ENCODE results near the gene CNNM2.

The CNNM2 gene

DNA sequence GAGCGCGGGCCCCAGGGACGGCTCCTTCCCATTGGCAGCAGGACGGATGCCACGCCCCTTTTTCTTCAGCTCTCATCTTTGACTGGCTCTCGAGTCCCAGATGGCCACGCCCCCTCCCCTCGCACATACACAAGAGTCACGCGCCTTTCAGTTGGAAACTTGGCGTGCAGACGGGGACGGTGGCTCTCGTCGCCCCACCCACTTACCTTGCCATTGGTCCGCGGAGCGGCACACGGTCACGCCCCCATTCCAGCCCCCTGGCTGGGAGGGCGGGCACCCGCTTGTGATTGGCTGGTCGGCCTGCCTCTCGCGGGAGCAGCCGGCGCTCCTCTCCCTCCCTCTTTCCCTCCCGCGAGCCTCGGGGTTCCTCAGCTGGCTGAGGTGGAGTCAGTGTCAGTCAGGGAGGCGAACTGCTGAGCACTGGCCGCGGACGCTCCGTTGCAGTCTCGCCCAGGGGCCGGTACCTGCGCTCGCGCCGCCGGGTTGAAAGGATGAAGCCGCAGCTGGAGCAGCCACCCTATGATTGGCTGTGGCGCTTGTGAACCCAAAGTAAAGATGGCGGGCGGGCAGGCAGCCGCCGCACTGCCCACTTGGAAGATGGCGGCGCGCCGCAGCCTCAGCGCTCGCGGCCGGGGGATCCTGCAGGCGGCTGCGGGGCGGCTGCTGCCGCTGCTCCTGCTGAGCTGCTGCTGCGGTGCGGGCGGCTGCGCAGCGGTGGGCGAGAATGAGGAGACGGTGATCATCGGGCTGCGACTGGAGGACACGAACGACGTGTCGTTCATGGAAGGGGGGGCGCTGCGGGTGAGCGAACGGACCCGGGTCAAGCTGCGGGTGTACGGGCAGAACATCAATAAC is at the start of gene CNNM2:
CNNM2 (plus strand) TSS at position 333 of the 855 bp plus-strand sequence; CDS start at position 520, 187 bp downstream.
- DNase-seq (ENCODE audit: low read depth in 3 of 3), result peak; percentile 99 to 100 (median 100)

DNA sequence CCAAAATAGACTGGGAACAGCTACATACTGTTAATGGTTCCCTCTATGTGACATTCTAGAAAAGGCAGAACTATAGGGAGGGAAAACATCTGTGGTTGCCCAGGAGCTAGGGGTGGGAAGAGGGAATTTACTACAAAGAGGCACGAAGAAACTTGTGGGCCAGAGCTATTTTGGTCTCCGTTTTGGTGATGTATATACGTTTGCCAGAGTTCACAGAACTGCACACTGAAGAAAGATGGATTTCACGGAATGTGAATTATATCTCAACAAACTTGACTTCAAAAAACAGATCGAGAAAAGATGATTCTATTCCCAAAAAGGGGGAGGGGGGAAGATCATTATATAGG is 49.2 kb upstream of the CNNM2 start:
- no peak for DNase-seq (ENCODE audit: low read depth in 3 of 3)

DNA sequence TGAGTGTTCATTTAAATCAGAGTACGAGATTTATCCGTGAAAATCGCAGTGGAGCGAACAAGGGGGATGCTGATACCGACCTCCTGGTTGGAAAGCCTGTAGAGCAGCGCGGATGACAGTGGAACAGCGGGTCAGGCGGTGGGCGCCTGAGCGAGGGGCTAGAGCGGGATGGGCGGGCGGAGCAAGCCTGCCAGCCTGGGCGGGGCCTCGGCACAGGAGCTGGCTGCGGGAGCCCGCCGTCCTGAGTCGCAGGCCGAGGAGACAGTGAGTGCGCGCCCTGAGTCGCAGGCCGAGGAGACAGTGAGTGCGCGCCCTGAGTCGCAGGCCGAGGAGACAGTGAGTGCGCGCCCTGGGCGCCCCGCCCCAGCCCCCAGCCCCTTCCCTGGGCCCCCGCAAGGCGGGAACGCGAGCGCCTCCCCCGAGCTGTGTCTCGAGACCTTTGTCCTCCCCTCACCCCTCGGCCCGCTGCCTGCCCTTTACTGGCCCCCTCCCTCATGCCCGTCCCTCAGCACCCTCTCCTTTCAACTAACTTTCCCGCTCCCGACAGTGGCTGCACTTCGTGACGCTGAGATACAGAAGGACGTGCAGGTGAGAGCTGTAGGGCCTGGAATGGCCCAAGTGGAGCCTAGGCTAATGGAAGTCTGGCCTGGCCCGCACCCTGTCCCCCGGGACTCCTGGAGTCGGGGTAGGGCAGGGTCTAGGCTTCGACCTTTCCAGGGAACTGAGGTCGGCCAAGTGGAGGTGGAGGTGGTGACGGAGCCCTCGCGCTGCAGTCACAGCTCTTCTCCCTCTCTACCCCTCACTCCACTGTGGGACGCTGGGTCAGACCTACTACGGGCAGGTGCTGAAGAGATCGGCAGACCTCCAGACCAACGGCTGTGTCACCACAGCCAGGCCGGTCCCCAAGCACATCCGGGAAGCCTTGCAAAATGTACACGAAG is 48.6 kb upstream of the CNNM2 start, which contains the start of gene AS3MT:
AS3MT (plus strand) TSS at position 213 of the 941 bp plus-strand sequence; CDS start at position 336, 123 bp downstream.
- peak in 1 of 3 experiments; percentile 24 for DNase-seq (ENCODE audit: low read depth in 3 of 3)

DNA sequence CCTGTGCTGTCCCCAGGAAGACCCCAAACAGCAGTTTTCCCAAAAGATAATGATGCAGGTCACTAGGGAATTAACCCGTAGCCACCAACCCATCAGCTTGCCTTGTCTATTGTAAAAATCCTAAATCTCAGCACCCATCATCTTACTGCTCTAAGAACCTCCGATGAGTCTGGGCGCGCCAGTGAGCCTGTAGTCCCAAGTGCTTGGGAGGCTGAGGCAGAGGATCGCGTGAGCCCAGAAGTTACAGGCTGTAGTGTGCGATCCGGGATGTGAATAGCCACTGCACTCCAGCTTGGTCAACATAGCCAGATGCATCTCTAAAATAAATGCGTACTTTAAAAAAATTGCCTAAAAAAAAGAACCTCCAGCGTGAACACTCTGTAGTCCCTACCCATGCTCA is 47.9 kb upstream of the CNNM2 start:
- no peak for DNase-seq (ENCODE audit: low read depth in 3 of 3)

DNA sequence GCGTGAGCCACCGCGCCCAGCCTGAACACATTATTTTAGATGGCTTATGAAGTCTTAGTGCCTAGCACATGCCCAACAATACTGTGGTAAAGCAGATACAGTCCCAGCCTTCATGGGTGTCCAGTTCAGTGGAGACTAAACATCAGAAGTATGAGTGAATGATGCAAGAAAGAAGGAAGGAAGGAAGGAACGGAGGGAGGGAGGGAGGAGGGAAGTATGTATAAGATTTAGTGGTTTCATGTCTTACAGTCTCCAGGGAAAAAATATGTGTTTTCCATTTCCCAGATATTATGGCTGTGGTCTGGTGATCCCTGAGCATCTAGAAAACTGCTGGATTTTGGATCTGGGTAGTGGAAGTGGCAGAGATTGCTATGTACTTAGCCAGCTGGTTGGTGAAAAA is 45.9 kb upstream of the CNNM2 start:
- no peak for DNase-seq (ENCODE audit: low read depth in 3 of 3)

DNA sequence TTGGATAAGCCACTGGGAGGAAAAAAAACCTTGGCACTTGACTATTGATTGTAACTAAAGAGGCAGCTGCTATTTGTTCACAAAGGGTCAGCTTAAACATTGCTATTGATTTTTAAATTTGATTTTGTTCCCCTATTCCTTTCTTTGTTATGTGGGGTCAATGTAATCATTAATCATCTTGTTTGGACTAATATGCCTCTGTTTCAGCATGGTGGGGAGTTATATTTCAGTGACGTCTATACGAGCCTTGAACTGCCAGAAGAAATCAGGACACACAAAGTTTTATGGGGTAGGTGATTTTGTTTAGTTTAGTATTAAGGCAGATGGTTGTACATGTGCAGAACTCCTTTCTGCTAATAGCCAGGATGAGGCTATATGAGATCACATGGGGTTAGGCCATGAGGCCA is 41.3 kb upstream of the CNNM2 start:
- no peak for DNase-seq (ENCODE audit: low read depth in 3 of 3)

DNA sequence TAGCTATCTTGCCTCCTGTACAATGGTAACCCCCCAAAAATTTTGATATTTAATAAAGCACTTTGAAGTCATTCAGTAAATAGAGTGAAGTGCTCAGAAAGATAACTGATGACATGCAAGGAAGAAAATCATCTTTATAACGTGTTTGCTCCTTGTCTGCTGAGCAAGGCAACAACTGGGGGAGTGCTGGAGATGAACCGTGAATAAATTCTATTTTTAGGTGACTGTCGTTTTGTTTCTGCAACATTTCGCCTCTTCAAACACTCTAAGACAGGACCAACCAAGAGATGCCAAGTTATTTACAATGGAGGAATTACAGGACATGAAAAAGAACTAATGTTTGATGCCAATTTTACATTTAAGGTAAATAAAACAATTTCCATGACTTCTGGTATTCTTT is 39.5 kb upstream of the CNNM2 start:
- no peak for DNase-seq (ENCODE audit: low read depth in 3 of 3)

DNA sequence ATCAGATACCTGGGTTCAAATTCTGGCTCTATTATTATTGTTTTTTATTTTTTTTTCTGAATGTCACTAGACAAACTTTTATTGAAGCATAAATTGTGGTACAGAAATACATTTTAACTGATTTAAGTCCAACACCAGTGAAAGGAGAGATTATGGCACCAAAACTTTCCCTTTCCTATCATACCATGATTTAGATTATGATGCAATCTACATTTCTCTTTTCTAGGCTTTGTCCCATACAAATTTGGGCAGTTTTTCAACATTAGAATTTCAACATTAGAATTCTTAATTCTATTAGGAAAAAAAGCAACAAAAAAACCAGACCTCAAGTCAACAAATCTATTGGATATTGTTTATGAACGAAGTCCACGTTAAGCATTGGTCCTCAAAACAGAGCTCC is 37.8 kb upstream of the CNNM2 start:
- no peak for DNase-seq (ENCODE audit: low read depth in 3 of 3)

DNA sequence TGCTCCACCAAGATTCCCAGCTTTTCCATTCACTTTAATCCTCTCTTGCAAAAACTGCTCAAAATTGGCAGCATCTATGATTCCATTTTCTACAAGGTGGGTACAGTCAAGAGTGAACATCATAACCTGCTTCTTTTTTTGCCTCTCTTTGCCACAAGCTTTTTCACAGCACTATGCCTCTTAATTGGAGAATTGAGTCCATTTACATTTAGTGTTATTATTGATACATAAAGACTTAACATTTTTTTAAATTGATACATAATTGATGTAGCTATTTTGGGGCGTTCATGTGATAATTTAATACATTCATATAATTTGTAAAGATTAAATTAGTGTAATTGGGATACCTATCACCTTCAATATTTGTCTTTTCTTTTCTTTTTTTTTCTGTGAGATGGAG is 30.0 kb upstream of the CNNM2 start:
- no peak for DNase-seq (ENCODE audit: low read depth in 3 of 3)

DNA sequence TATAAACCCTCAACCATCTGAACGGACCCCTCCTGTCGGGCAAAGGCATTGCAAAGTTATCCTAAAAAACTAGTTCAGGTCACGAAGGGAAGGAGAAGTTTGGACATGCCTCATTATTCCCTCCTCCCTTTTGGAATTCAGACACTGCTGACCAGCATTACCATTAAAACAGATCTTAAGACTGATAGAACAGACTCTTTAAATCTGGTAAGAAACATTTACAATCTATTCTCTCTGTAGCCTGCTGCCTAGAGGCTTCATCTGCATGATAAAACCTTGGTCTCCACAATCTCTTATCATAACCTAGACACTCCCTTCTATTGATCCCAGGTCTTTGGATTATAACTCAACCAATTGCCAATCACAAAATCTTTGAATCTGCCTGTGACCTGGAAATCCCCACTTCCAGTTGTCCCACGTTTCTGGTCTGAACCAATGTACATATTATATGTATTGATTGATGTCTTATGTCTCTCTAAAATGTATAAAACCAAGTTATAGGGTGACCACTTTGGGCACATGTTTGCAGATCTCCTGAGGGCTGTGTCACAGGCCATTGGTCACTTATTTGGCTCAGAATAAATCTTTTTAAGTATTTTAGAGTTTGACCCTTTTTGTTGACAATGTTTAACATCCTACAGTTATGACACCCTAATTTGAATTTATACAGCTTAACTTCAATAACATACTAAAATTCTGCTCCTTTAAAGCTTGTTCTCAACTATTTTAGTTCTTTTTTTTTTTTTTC is 23.5 kb upstream of the CNNM2 start:
- no peak for DNase-seq (ENCODE audit: low read depth in 3 of 3)

DNA sequence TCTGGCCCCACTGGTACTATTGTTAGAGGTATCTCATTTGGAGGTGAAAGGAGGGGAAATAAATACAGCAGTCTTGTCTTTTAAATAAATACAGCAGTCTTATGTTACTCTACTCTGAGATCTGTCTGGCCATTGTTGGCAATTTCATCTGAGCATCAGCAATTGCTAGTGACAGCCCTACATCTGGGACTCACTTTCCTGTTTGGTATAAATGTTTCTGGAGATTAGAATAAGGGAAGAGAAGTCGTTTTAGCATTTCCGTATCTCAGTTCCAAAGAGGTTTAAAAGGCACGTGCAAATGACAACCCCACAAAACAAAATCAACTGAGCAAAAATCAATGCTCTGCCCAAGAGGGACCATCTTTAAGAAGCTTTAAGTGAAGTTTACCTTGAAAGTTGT is 18.1 kb upstream of the CNNM2 start:
- no peak for DNase-seq (ENCODE audit: low read depth in 3 of 3)

DNA sequence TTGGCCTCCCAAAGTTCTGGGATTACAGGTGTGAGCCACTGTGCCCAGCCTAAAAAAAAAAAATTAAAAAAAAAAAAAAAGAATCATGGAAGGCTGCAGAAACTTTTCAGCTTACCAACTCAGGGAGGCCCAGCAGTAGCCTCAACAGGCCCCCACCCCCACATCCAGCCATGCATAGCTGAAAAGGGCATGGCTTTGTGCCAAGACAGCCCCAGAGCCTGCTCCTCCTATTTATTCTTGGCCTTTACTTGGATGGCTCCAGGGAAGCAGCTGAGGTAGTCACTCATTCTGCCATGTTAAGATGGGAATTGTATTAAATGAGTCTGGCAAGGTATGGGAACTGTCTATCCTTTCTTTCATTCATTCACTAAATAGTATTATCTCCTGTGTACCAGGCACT is 13.7 kb upstream of the CNNM2 start:
- no peak for DNase-seq (ENCODE audit: low read depth in 3 of 3)

DNA sequence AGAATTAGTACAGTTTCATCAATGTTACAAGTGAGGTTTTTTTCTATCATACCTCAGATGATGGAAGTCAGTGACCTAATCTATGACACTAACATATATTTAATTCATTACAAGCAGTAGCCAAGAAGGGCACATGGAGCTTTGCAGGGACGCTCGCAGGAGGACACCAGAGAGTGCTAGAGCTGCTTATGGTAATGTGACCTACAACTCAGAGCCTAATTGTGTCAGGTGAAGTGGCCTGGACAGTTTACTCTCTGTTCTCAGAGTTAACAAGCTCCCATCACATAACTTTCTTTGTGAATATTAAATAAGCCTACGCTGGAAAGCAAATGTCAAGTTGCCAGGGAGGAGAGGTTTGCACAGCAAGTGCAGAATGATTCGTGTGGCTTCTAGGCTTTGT is 11.6 kb upstream of the CNNM2 start:
- no peak for DNase-seq (ENCODE audit: low read depth in 3 of 3)

DNA sequence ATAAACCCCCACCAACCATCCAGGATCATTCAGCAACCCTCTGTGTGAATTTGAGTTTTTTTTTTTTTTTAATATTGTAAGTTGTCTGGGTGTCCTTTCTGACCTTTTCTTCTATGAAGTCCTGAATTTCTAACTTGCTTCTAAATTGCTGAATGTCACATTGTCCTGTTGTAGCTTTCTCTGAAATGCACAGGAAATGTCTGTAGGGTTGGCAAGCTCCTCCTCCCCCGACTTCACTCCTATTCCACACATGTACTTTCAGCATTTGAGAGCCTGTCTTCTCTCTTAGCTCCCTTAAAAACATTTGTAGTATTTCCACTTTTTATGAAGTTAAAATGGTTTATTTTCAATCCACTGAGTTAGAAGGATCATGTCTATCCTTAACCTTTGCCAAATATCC is 3.3 kb upstream of the CNNM2 start:
- no peak for DNase-seq (ENCODE audit: low read depth in 3 of 3)

DNA sequence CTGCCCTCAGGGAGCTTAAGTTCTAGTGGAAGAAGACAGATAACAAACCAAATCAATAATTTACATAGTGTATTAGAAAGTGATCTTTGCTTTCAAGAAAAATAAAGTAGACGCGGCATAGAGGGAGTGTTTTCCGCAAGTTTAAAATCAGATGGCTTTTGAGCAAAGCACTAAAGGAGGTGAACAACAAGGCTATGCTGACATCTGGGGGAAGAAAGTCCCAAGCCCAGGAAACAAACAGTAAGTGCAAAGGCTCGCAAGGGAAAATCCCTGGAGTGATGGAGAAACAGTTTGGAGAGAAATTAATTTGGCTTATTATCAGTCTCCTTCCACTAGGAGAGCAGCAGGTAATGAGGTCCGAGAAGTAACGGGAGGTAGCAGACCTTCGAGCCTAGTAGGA is 1.9 kb upstream of the CNNM2 start:
- no peak for DNase-seq (ENCODE audit: low read depth in 3 of 3)

DNA sequence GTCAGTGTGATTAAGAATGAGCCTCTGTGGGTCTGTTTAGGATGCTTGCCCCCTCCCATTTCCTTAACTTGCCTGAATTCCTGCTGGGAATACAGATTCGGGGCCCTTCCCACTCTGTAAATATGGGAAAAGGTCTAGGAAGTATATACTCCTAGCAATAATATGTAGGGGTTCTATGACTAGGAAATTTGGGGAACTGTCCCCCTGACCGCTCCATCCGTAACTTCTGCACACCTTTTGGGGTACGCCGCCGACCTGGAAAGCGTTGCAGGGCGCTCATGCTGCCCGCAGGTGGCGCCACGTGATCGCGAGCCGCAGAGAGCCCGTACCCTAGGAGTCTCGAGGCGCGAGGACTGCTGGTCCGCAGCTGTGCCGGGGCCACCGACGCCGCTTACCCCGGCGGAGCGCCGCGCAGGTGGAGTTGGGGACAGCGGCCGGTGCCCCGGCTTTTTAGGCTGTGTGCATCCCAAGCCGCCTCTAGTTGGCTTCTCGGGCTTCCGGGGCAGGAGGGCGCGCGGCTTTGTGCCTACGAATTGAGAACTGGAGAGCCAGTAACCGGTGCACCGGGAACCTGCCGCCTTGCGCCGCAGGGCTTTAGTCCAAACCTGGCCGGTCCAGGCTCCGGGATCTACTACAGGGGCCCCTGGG is 656 bp upstream of the CNNM2 start:
- DNase-seq (ENCODE audit: low read depth in 3 of 3), result peak; percentile 64 to 78 (median 70)

DNA sequence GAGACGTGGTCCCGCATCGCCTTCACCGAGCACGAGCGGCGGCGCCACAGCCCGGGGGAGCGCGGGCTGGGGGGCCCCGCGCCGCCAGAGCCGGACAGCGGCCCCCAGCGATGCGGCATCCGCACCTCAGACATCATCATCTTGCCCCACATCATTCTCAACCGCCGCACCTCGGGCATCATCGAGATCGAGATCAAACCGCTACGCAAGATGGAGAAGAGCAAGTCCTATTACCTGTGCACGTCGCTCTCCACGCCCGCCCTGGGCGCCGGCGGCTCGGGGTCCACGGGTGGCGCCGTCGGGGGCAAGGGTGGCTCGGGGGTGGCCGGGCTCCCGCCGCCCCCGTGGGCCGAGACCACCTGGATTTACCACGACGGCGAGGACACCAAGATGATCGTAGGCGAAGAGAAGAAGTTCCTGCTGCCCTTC is 737 bp downstream of the CNNM2 start:
- DNase-seq (ENCODE audit: low read depth in 3 of 3), result peak in 2 of 3 experiments; percentile 19 to 31

DNA sequence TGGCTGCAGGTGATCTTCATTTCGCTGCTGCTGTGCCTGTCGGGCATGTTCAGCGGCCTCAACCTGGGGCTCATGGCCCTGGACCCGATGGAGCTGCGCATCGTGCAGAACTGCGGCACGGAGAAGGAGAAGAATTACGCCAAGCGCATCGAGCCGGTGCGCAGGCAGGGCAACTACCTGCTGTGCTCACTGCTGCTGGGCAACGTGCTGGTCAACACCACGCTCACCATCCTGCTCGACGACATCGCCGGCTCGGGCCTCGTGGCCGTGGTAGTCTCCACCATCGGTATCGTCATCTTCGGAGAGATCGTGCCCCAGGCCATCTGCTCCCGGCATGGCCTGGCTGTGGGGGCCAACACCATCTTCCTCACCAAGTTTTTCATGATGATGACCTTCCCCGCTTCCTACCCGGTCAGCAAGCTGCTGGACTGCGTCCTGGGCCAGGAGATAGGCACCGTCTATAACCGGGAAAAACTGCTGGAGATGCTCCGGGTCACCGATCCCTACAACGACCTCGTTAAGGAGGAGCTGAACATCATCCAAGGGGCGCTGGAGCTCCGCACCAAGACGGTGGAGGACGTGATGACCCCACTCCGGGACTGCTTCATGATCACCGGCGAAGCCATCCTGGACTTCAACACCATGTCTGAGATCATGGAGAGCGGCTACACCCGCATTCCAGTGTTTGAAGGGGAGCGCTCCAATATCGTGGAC is 1.3 kb downstream of the CNNM2 start:
- DNase-seq (ENCODE audit: low read depth in 3 of 3), result peak in 1 of 3 experiments; percentile 12

DNA sequence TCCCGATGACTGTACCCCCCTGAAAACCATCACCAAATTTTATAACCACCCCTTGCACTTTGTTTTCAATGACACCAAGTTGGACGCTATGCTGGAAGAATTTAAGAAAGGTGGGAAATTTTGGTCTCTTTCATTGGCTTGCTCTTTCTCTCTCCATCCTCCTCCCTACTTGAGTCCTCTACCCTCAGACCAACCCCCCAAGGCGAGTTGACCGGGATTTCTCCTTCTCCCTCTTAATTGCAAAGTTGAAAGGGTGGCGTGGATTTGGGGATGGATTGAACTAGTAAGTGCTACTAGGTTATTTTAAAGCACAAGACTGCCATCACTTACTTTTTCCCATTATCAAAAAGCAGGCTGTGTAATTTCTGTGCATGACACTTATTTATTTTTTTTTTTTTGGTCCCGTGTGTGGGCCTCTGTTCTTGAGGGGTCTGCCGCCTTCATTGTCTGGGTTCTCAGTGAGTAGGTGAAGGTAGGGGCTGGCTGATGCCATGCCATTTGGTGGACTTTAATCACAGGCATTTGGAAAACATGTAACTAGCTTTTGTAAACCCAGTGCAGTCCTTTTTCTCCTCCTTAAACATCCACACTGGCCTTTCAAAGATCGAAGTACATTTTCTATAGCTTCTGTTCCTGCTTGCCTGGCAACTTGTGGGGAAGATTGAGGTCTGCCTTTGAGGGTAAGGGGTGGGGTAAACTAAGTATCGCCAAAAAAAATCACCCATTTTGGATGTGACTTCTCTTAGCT is 2.1 kb downstream of the CNNM2 start:
- DNase-seq (ENCODE audit: low read depth in 3 of 3), result no peak

DNA sequence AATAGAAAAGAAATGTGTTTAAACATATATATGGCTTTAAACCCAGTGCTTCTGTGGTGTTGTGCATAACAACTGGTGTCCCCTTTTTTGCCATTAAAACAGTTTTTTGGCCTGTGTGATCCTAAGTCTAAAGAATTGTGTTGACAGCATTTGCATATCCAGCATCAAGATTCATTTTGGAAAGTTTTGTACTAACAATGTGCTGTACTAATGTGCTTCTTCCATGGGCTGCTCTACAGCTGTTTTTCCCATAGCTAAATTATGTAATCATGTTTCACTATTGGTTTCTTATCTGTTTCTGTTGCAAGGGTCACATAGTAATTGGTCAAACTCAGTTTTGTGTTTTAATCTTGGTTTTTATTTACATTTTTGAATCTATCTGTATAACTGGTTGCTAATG is 5.5 kb downstream of the CNNM2 start:
- no peak for DNase-seq (ENCODE audit: low read depth in 3 of 3)
